ENCODE measurements around the gene EIF5A. TPM values are rescaled to one million over a fixed set of nuclear protein-coding genes. Genes with fewer than 3 reads are reported as not detected.

EIF5A gene
- total and polyA plus RNA-seq, 5 donors from 2014 or later, result 210 to 631 (median 413) TPM

DNA sequence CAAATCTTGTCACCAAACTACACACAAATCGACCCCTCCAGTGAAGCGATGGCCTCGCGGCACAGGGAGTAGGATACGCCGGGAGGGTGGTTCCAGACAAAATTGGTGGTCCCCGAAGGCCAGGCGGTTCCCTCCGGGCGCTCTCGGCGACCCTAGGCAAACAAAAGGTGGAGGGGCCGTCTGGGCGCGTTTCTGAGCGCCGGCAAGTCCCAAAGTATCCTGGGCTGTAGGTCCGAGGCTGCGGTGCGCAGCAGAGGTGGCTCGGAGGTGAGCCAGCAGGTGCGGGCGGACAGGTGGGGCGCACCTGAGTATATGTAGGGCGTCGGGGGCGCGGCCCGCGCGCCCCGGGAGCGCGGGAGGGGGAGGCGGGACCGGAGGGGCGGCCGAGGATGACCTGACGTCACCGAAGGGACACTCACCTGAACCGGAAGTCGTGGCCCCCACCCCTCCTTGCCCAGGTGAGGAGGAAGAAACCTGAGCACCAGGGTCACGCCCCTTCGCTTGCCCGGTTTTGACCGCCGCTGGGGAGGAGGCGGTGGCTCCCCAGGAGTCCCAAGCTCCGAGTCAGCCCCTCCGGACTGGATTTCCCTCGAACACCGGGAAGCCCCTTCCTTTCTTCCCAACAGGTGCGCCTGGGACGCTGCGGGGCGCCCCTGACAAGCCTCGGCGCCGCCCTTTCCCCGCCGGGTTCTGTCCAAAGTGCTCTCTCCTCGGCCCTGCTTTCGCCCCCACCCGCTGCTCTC, 45.1 kb upstream of the EIF5A start, which contains the start of gene CLDN7:
TSS of gene CLDN7 (minus strand) at position 287 of the 743 bp plus-strand sequence. CDS start 435 bp downstream, outside the sequence.
- ATAC-seq (ENCODE audit: low read depth in 2 of 2) (no peak), DNase-seq (no peak)

DNA sequence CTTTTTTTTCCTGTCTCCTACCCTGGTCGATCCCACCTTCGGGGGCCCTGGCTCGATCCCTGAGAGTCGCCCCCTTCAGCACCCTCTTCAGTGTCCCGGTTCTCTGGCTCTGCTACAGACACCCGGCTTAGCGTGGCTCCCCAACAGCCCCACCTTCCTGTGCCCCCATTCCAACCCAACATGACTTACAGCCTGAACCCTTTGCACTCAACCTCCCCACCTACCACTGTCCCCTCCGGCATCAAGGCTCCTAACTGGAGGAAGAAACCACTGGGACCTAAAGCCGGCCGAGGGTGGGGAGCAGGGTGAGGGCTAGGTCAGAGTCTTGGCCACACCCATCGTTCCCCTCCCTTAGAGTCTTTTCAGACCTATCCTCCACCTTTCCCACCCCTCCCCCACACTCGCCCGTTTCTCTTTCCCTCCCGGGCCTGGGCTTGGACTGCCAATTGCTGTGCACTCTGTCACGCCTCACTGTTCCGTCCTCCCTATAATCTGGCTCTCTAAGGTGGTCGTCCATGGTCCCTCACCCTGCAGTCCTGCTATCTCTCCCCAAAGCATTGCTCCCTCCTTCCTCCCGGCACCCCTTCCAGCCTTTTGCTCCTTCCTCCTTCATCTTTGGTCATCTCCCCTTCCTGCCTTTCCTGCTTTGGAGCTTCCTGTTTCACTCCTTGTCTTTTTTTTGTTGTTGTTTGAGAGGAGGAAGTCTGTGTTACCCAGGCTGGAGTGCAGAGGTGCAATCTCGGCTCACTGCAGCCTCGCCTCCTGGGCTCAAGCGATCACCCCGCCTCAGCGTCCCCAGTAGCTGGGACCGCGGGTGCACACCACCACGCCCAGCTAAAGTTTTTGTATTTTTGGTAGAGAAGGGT, 44.3 kb upstream of the EIF5A start:
- Mint-ChIP-seq H3K27me3 (peaks cover 33% of the 10 kb centered on the region), H3K4me1 (peaks cover 5 to 32% (median 13%) of the 10 kb centered on the region in 4 donors), H3K9me3 (peaks cover 0 to 2% (median 0%) of the 10 kb centered on the region in 7 donors), H3K36me3 (no peaks in the 10 kb centered on the region), H3K27ac (peak overlapping the region in 2 of 3 donors; percentile 26 to 42), H3K4me3 (peak overlapping the region; percentile 58 to 90 (median 72))
- Histone ChIP-seq H3K27ac (ENCODE audit: insufficient read depth, low read length, poor library complexity, severe bottlenecking) (no peak overlapping the region), H3K36me3 (ENCODE audit: control insufficient read depth, insufficient read depth, low read length) (peaks cover 6% of the 10 kb centered on the region), H3K27me3 (ENCODE audit: control insufficient read depth, insufficient read depth, low read length) (peaks cover 6% of the 10 kb centered on the region), H3K9me3 (ENCODE audit: control insufficient read depth in 2 of 2, low read length in 2 of 2) (no peaks in the 10 kb centered on the region), H3K4me3 (ENCODE audit: low read depth, low read length) (no peak overlapping the region), H3K4me1 (ENCODE audit: control insufficient read depth, insufficient read depth, low read length, poor library complexity, severe bottlenecking) (peaks cover 34% of the 10 kb centered on the region)
- DNase-seq, result no peak
- peak in 1 of 2 donors; percentile 26 for ATAC-seq (ENCODE audit: low read depth in 2 of 2)

More for the DNA sequence above, 45.1 kb upstream of the EIF5A start, which contains the start of gene CLDN7:
- Mint-ChIP-seq H3K27me3 (peaks cover 33% of the 10 kb centered on the region), H3K27ac (peak within 1 kb of the TSS in 2 of 3 donors; percentile 26 to 42), H3K9me3 (peaks cover 0 to 2% (median 0%) of the 10 kb centered on the region in 7 donors), H3K4me1 (peaks cover 5 to 32% (median 13%) of the 10 kb centered on the region in 4 donors), H3K36me3 (no peaks in the 10 kb centered on the region), H3K4me3 (peak within 1 kb of the TSS; percentile 69 to 90 (median 74))
- Histone ChIP-seq H3K36me3 (ENCODE audit: control insufficient read depth, insufficient read depth, low read length) (peaks cover 7% of the 10 kb centered on the region), H3K27ac (ENCODE audit: insufficient read depth, low read length, poor library complexity, severe bottlenecking) (no peak within 1 kb of the TSS), H3K4me3 (ENCODE audit: low read depth, low read length) (no peak within 1 kb of the TSS), H3K9me3 (ENCODE audit: control insufficient read depth in 2 of 2, low read length in 2 of 2) (no peaks in the 10 kb centered on the region), H3K4me1 (ENCODE audit: control insufficient read depth, insufficient read depth, low read length, poor library complexity, severe bottlenecking) (peaks cover 34% of the 10 kb centered on the region), H3K27me3 (ENCODE audit: control insufficient read depth, insufficient read depth, low read length) (peaks cover 6% of the 10 kb centered on the region)

DNA sequence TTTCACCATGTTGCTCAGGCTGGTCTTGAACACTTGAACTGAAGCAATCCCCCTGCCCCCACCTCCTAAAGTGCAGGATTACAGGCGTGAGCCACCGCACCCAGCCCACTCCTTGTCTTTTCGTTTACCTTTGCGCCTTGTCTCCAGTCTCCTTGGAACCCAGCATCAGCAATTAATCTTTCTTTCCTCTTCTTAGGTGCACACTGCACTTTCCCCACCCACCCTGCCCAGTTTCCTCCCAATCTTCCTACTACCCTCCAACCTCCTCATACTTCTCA, 43.7 kb upstream of the EIF5A start:
- Mint-ChIP-seq H3K27me3 (peaks cover 33% of the 10 kb centered on the region), H3K4me1 (peaks cover 5 to 32% (median 13%) of the 10 kb centered on the region in 4 donors), H3K36me3 (no peaks in the 10 kb centered on the region), H3K9me3 (peaks cover 0 to 2% (median 0%) of the 10 kb centered on the region in 7 donors), H3K27ac (no peak overlapping the region), H3K4me3 (peak overlapping the region; percentile 27 to 90 (median 66))
- Histone ChIP-seq H3K27ac (ENCODE audit: insufficient read depth, low read length, poor library complexity, severe bottlenecking) (no peak overlapping the region), H3K4me1 (ENCODE audit: control insufficient read depth, insufficient read depth, low read length, poor library complexity, severe bottlenecking) (peaks cover 34% of the 10 kb centered on the region), H3K27me3 (ENCODE audit: control insufficient read depth, insufficient read depth, low read length) (peaks cover 6% of the 10 kb centered on the region), H3K4me3 (ENCODE audit: low read depth, low read length) (no peak overlapping the region), H3K36me3 (ENCODE audit: control insufficient read depth, insufficient read depth, low read length) (peaks cover 5% of the 10 kb centered on the region), H3K9me3 (ENCODE audit: control insufficient read depth in 2 of 2, low read length in 2 of 2) (no peaks in the 10 kb centered on the region)
- no peak for DNase-seq
- ATAC-seq (ENCODE audit: low read depth in 2 of 2), result no peak

DNA sequence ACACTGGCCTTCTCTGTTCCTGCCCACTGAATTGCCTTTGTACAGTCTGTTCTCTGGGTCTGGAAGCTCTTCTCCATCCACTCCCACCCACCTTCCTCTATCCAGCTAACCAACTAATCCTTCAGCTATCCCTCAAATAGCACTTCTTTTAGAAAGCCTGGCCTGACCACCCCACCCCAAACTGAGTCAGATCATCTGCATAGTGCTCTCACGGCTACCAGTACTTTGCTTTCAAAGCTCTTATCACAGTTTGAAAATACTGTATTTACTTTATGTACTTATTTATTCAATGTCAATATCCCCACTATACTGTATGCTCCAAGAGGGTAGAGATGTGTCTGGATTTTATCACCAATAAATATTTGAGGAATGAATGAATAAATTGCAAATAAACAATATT, 40.6 kb upstream of the EIF5A start:
- DNase-seq (no peak), ATAC-seq (ENCODE audit: low read depth in 2 of 2) (no peak)
- H3K27me3 Mint-ChIP-seq, result peaks cover 41% of the 10 kb centered on the region
- H3K36me3 ChIP-seq (ENCODE audit: control insufficient read depth, insufficient read depth, low read length), result no peaks in the 10 kb centered on the region
- H3K27ac ChIP-seq (ENCODE audit: insufficient read depth, low read length, poor library complexity, severe bottlenecking), result no peak overlapping the region
- no peaks in the 10 kb centered on the region for H3K9me3 ChIP-seq (ENCODE audit: control insufficient read depth in 2 of 2, low read length in 2 of 2)
- peak overlapping the region in 1 of 4 donors; percentile 67 for H3K4me3 Mint-ChIP-seq
- peaks cover 0 to 2% (median 0%) of the 10 kb centered on the region in 7 donors for H3K9me3 Mint-ChIP-seq
- H3K36me3 Mint-ChIP-seq, result no peaks in the 10 kb centered on the region
- peaks cover 19% of the 10 kb centered on the region for H3K4me1 ChIP-seq (ENCODE audit: control insufficient read depth, insufficient read depth, low read length, poor library complexity, severe bottlenecking)
- peak overlapping the region in 2 of 3 donors; percentile 20 to 78 for H3K27ac Mint-ChIP-seq
- no peak overlapping the region for H3K4me3 ChIP-seq (ENCODE audit: low read depth, low read length)
- H3K27me3 ChIP-seq (ENCODE audit: control insufficient read depth, insufficient read depth, low read length), result peaks cover 6% of the 10 kb centered on the region
- H3K4me1 Mint-ChIP-seq, result peaks cover 5 to 24% (median 12%) of the 10 kb centered on the region in 4 donors

DNA sequence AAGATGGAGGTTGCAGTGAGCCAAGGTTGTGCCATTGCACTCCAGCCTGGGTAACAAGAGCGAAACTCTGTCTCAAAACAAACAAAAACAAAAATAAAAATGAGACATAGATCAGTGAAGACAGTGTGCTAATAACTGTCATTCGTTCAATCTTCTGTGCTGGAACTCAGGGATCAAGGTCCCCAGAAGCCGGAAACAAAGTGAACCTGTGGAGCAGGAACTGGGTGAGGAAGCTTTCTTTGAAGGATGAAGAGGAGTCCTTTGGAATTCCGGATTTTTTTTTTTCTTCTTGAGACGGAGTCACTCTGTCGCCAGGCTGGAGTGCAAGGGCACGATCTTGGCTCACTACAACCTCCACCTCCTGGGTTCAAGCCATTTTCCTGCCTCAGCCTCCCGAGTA, 28.0 kb upstream of the EIF5A start:
- Histone ChIP-seq H3K36me3 (ENCODE audit: control insufficient read depth, insufficient read depth, low read length) (no peaks in the 10 kb centered on the region), H3K9me3 (ENCODE audit: control insufficient read depth in 2 of 2, low read length in 2 of 2) (no peaks in the 10 kb centered on the region), H3K27me3 (ENCODE audit: control insufficient read depth, insufficient read depth, low read length) (no peaks in the 10 kb centered on the region), H3K4me3 (ENCODE audit: low read depth, low read length) (no peak overlapping the region), H3K27ac (ENCODE audit: insufficient read depth, low read length, poor library complexity, severe bottlenecking) (no peak overlapping the region), H3K4me1 (ENCODE audit: control insufficient read depth, insufficient read depth, low read length, poor library complexity, severe bottlenecking) (peaks cover 21% of the 10 kb centered on the region)
- Mint-ChIP-seq H3K27ac (no peak overlapping the region), H3K27me3 (peaks cover 50% of the 10 kb centered on the region), H3K36me3 (no peaks in the 10 kb centered on the region), H3K4me1 (peaks cover 0 to 31% (median 12%) of the 10 kb centered on the region in 4 donors), H3K4me3 (peak overlapping the region in 1 of 4 donors; percentile 86), H3K9me3 (no peaks in the 10 kb centered on the region)
- ATAC-seq (ENCODE audit: low read depth in 2 of 2) (no peak), DNase-seq (no peak)

DNA sequence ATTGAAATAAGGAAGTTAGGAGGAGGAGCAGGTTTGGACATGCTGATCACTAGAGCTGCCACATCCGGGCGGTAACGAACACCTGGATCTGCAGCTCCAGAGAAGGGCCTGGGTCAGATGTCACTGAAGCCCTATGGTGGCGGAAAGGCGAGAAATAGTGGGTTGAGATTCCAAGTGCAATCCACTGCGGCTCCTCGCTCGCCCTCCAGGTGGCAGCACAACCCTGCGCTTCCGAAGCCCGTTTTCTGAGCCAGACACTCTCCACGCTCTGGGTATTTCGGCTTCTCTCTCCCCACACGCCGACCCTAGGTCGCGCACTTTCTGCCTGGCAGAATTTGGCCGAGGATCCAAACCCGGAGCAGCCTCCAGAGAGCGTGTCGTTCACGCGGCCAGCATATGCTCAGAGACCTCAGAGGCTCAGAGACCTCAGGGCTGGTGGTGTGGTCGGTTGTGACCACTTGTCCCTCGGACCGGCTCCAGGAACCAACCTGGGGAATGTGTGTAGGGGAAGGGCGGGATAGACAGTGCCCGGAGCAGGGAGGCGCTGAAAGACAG, 26.8 kb upstream of the EIF5A start:
- peak overlapping the region; percentile 82 to 87 (median 86) for H3K4me3 Mint-ChIP-seq
- H3K27me3 Mint-ChIP-seq, result peaks cover 49% of the 10 kb centered on the region
- H3K27ac Mint-ChIP-seq, result peak overlapping the region in 1 of 3 donors; percentile 73
- Histone ChIP-seq H3K4me1 (ENCODE audit: control insufficient read depth, insufficient read depth, low read length, poor library complexity, severe bottlenecking) (peaks cover 21% of the 10 kb centered on the region), H3K4me3 (ENCODE audit: low read depth, low read length) (peak overlapping the region; percentile 48), H3K27ac (ENCODE audit: insufficient read depth, low read length, poor library complexity, severe bottlenecking) (no peak overlapping the region), H3K36me3 (ENCODE audit: control insufficient read depth, insufficient read depth, low read length) (no peaks in the 10 kb centered on the region), H3K27me3 (ENCODE audit: control insufficient read depth, insufficient read depth, low read length) (no peaks in the 10 kb centered on the region), H3K9me3 (ENCODE audit: control insufficient read depth in 2 of 2, low read length in 2 of 2) (no peaks in the 10 kb centered on the region)
- ATAC-seq (ENCODE audit: low read depth in 2 of 2) (peak; percentile 89 to 91), DNase-seq (peak; percentile 76 to 86 (median 85))
- H3K4me1 Mint-ChIP-seq, result peaks cover 0 to 31% (median 12%) of the 10 kb centered on the region in 4 donors
- no peaks in the 10 kb centered on the region for H3K36me3 Mint-ChIP-seq
- H3K9me3 Mint-ChIP-seq, result no peaks in the 10 kb centered on the region
